ENCODE results near the gene PSKH1.

- TF ChIP-seq POLR2A (IDR thresholded peaks at IDR 0.05) = no peak
- TF ChIP-seq, protein P1, sequence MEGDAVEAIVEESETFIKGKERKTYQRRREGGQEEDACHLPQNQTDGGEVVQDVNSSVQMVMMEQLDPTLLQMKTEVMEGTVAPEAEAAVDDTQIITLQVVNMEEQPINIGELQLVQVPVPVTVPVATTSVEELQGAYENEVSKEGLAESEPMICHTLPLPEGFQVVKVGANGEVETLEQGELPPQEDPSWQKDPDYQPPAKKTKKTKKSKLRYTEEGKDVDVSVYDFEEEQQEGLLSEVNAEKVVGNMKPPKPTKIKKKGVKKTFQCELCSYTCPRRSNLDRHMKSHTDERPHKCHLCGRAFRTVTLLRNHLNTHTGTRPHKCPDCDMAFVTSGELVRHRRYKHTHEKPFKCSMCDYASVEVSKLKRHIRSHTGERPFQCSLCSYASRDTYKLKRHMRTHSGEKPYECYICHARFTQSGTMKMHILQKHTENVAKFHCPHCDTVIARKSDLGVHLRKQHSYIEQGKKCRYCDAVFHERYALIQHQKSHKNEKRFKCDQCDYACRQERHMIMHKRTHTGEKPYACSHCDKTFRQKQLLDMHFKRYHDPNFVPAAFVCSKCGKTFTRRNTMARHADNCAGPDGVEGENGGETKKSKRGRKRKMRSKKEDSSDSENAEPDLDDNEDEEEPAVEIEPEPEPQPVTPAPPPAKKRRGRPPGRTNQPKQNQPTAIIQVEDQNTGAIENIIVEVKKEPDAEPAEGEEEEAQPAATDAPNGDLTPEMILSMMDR (IDR thresholded peaks at IDR 0.05) = no peak
These were observed 12.5 kb upstream of the PSKH1 start for GRCh38 chr16:67880584-67880983.

All from testis (tissue), 2 donors.